Measurements from ENCODE around the gene STAG1. TPM values are rescaled to one million over a fixed set of nuclear protein-coding genes. Genes with fewer than 3 reads are reported as not detected.

STAG1 gene
- total RNA-seq, 6 experiments from 2014 or later = 8.2 to 18.5 (median 12.7) TPM

DNA sequence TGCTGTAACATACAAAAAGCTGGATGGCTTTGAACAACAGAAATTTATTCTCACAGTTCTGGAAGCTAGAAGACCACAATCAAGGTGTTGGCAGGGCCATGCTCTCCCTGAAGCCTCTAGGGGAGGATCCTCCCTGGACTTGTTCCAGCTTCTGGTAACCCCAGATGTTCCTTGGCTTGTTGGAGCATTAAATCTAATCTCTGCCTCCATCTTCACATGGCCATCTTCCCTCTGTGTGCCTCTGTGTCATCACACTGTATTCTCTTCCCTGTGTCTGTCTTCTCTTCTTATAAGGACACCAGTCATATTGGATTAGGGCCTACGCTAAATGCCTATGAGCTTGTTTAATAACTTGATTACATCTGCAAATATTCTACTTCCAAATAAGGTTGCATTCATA is 109.5 kb downstream of the STAG1 start:
- WGBS (ENCODE audit: insufficient coverage, low coverage, low lambda C conversion rate, missing lambda C conversion rate) = 100% methylated on average over 1 of the region's 1 CpG
- ATAC-seq = no peak

DNA sequence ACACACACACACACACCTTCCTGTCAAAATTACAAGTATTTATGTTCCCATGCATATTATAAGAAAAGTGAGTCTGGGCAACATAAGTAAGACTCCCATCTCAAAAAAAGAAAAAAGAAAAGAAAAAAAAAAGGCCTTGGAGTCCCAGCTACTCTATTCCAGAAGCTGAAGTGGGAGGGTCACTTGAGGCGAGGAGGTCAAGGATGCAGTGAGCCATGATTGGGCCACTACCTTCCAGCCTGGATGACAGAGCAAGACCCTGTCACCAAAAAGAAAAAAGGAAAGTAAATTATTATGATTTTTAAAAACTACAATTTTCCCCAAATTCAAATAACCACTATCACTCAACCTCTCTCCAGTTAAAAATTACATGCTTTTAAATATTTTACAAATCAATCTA is 113.1 kb downstream of the STAG1 start:
- no peak for DNase-seq
- no peaks in the 10 kb centered on the region for H3K4me1 ChIP-seq
- H3K36me3 ChIP-seq = no peaks in the 10 kb centered on the region
- no peak overlapping the region for H3K4me3 ChIP-seq
- no peaks in the 10 kb centered on the region for H3K27me3 ChIP-seq
- ATAC-seq = no peak
- no peak overlapping the region for H3K27ac ChIP-seq
- TF ChIP-seq, protein P1, sequence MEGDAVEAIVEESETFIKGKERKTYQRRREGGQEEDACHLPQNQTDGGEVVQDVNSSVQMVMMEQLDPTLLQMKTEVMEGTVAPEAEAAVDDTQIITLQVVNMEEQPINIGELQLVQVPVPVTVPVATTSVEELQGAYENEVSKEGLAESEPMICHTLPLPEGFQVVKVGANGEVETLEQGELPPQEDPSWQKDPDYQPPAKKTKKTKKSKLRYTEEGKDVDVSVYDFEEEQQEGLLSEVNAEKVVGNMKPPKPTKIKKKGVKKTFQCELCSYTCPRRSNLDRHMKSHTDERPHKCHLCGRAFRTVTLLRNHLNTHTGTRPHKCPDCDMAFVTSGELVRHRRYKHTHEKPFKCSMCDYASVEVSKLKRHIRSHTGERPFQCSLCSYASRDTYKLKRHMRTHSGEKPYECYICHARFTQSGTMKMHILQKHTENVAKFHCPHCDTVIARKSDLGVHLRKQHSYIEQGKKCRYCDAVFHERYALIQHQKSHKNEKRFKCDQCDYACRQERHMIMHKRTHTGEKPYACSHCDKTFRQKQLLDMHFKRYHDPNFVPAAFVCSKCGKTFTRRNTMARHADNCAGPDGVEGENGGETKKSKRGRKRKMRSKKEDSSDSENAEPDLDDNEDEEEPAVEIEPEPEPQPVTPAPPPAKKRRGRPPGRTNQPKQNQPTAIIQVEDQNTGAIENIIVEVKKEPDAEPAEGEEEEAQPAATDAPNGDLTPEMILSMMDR (IDR thresholded peaks at IDR 0.05) = no peak
- TF ChIP-seq POLR2A (IDR thresholded peaks at IDR 0.05) = no peak
- no peaks in the 10 kb centered on the region for H3K9me3 ChIP-seq
- 82% methylated on average over 1 of the region's 1 CpG for WGBS (ENCODE audit: insufficient coverage, low coverage, low lambda C conversion rate, missing lambda C conversion rate)
- intact Hi-C loops (cut with DNase I) = no loop called here

More for the DNA sequence above, 109.5 kb downstream of the STAG1 start:
- H3K4me3 ChIP-seq = no peak overlapping the region
- H3K27me3 ChIP-seq = no peaks in the 10 kb centered on the region
- H3K27ac ChIP-seq = no peak overlapping the region
- no peak for DNase-seq
- no peaks in the 10 kb centered on the region for H3K9me3 ChIP-seq
- no peak for TF ChIP-seq POLR2A (IDR thresholded peaks at IDR 0.05)
- TF ChIP-seq, protein P1 (IDR thresholded peaks at IDR 0.05) = no peak
- intact Hi-C loops (cut with DNase I) = no loop called here
- H3K36me3 ChIP-seq = no peaks in the 10 kb centered on the region
- no peaks in the 10 kb centered on the region for H3K4me1 ChIP-seq

DNA sequence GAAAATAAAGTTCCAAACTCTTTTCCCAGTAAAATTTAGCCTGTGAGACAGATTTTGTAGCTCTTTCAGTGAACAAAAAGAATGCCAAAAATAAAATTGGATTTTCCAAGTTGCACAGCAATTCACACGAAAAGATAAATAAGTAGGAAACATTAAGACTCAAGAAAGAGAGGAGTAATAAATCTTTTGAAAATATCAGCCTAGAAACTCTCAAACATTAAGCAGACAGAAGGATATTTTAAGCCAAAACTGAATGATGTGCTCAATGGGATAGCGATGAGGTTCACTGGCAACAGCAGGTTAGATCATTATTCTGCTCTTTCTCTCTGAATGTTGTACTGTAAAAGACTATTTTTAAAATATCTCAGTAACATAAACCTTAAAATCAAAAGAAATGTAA is 115.0 kb downstream of the STAG1 start:
- no peaks in the 10 kb centered on the region for H3K36me3 ChIP-seq
- intact Hi-C loops (cut with DNase I) = no loop called here
- no peaks in the 10 kb centered on the region for H3K27me3 ChIP-seq
- ATAC-seq (no peak), DNase-seq (no peak)
- H3K4me3 ChIP-seq = no peak overlapping the region
- TF ChIP-seq POLR2A (IDR thresholded peaks at IDR 0.05) = no peak
- TF ChIP-seq, protein P1 (IDR thresholded peaks at IDR 0.05) = no peak
- H3K4me1 ChIP-seq = peaks cover 0 to 12% (median 0%) of the 10 kb centered on the region in 4 donors
- 78% methylated on average over 2 of the region's 2 CpGs for WGBS (ENCODE audit: insufficient coverage, low coverage, low lambda C conversion rate, missing lambda C conversion rate)
- H3K9me3 ChIP-seq = no peaks in the 10 kb centered on the region
- no peak overlapping the region for H3K27ac ChIP-seq

DNA sequence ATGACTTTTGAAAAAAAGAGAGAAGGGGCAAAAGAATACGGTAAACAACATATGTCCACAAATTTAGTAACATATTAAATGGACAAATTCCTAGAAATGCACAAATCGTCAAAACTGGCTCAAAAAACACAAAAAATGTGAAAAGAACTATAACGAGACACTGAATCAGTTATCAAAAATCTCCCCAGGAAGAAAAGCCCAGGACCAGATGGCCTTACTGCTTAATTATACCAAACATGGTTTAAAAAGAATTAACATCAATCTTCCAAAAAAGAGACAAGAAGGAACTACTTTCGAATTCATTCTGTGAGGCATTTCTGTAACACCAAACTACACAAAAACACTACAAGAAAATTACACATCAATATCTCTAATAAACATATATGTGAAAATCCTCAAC is 117.4 kb downstream of the STAG1 start:
- Histone ChIP-seq H3K4me1 (peaks cover 0 to 12% (median 3%) of the 10 kb centered on the region in 4 donors), H3K27ac (no peak overlapping the region), H3K9me3 (no peaks in the 10 kb centered on the region), H3K4me3 (no peak overlapping the region), H3K36me3 (no peaks in the 10 kb centered on the region), H3K27me3 (no peaks in the 10 kb centered on the region)
- WGBS (ENCODE audit: insufficient coverage, low coverage, low lambda C conversion rate, missing lambda C conversion rate) = 62% methylated on average over 4 of the region's 4 CpGs
- no peak for TF ChIP-seq POLR2A (IDR thresholded peaks at IDR 0.05)
- TF ChIP-seq, protein P1 (IDR thresholded peaks at IDR 0.05) = no peak
- no peak for DNase-seq
- intact Hi-C loops (cut with DNase I) = no loop called here
- no peak for ATAC-seq

DNA sequence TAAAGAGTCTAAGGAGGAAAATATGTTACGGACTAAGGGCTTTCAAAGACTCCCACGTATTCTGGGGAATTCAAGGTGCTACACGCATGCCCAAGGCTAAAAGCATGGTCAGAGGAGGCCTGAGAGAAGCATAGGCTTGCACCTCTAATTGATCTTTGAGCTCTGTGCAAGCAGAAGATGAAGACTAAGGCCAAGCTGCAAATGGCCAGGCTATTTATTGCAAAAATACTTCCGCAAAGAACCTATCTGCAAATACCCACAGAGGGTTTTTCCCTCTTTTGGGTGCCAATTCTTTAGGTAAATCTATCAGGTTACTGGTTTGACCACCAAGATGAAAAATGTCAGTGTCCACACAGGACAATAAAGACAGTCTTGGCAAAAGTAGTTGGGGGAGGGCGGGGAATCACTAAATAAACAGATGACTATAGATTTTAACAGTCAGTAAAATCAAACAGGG is 119.5 kb downstream of the STAG1 start:
- Histone ChIP-seq H3K27ac (no peak overlapping the region), H3K4me1 (peaks cover 0 to 12% (median 3%) of the 10 kb centered on the region in 4 donors), H3K27me3 (no peaks in the 10 kb centered on the region), H3K9me3 (no peaks in the 10 kb centered on the region), H3K4me3 (no peak overlapping the region), H3K36me3 (no peaks in the 10 kb centered on the region)
- DNase-seq (no peak), ATAC-seq (peak in 3 of 4 donors; percentile 57 to 76 (median 63))
- TF ChIP-seq, protein P1 (IDR thresholded peaks at IDR 0.05) = no peak
- no peak for TF ChIP-seq POLR2A (IDR thresholded peaks at IDR 0.05)
- intact Hi-C loops (cut with DNase I) = no loop called here
- WGBS (ENCODE audit: insufficient coverage, low coverage, low lambda C conversion rate, missing lambda C conversion rate) = 45% methylated on average over 3 of the region's 5 CpGs
